HG03196 (cell line): ENCODE data around the gene AXIN2.
"Not testable (repeated sequence)": the region's sequence is repeated elsewhere in the genome, so short reads cannot be mapped to it uniquely, and the experiment has no call there.

Source experiments
- ATAC-seq: cut with Tn5 transposase; IDR thresholded peaks from one replicate; pipeline ENCODE4 v1.9.1; 2021; ENCODE audit not compliant: unreplicated experiment

AXIN2 gene

GRCh38 chr17:65485388-65486299 lies 75.8 kb downstream of the AXIN2 start:
- no peak for ATAC-seq

- not testable (repeated sequence) for ATAC-seq
Observed at GRCh38 chr17:65484405-65484804, 77.0 kb downstream of the AXIN2 start.

GRCh38 chr17:65483438-65483837 lies 78.0 kb downstream of the AXIN2 start:
- ATAC-seq = no peak

- no peak for ATAC-seq
Observed at GRCh38 chr17:65482201-65482600, 79.2 kb downstream of the AXIN2 start.

- ATAC-seq = no peak
Observed at GRCh38 chr17:65479282-65479681, 82.2 kb downstream of the AXIN2 start.
